ENCODE measurements around the gene FCHSD2.
"Not testable (repeated sequence)": the region's sequence is repeated elsewhere in the genome, so short reads cannot be mapped to it uniquely, and the experiment has no call there.

The FCHSD2 gene

GRCh38 chr11:72813740-72814285 is 328.3 kb downstream of the FCHSD2 start:
- peak; percentile 84 for DNase-seq

GRCh38 chr11:72812967-72813739 is 329.0 kb downstream of the FCHSD2 start:
- peak; percentile 74 for DNase-seq

- no peak for DNase-seq
These were observed 329.5 kb downstream of the FCHSD2 start for GRCh38 chr11:72812604-72812966.

GRCh38 chr11:72811686-72812085 is 330.4 kb downstream of the FCHSD2 start:
- DNase-seq = not testable (repeated sequence)

DNA sequence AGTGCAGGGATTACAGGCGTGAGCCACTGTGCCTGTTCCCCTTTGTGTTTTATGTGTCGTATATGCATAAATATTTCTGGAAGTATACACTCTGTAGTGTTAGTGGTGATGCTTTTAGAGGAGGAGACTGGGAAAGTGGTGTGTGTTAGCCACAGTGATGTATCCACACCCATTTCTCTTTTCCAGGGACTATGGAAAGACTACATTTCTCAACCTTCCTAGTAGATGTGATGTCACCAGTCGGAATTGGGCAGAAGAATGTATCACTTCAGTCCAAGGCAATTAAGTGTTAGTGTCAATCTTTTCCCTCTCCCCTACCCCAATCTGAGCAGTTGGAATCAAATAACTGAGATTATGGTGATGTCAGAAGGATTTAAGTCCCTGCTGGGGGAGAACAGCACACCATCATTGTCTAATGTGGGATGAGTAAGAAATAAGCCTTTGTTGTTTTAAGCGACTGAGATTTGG is 333.8 kb downstream of the FCHSD2 start:
- no peak for DNase-seq

GRCh38 chr11:72807792-72808191 is 334.3 kb downstream of the FCHSD2 start:
- DNase-seq = no peak

- DNase-seq = no peak
These were observed 335.0 kb downstream of the FCHSD2 start for GRCh38 chr11:72807021-72807693.

DNA sequence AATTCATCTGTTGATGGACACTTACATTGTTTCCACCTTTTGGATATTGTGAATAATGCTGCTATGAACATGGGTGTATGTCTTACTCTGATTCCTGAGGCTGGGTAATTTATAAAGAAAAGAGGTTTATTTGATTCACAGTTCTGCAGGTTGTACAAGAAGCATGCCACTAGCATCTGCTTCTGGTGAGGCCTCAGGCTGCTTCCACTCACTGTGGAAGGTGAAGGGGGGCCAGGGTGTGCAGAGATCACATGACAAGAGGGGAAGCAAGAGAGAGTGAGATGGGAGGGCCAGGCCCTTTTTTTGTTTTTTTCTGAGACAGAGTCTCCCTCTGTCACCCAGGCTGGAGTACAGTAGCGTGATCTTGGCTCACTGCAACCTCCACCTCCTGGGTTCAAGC is 335.7 kb downstream of the FCHSD2 start:
- not testable (repeated sequence) for DNase-seq

DNA sequence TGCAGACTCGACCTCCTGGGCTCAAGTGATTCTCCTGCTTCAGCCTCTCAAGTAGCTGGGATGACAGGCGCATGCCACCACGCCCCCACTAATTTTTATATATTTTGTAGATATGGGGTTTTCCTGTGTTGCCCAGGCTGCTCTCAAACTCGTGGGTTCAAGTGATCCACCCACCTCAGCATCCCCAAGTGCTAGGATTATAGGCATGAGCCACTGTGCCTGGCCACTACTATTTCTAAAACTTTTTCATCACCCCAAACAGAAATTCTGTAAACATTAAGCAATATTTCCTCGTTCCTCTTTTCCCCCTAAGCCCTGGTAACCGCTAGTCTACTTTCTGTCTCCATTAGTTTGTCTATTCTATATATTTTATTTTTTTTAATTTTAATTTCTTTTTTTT is 336.9 kb downstream of the FCHSD2 start:
- no peak for DNase-seq

DNA sequence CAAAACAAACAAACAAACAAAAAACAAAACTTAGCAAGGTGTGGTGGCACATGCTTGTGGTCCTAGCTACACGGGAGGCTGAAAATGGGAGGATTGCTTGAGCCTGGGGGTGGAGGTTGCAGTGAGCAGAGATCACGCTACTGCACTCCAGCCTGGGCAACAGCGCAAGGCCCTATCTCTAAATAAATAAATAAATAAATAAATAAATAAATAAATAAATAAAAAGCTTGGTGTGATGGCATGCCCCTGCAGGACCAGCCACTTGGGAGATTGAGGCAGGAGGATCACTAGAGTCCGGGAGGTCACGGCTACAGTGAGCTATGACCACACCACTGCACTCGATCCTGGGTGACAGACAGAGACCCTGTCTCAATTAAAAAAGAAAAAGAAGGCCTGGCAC is 339.3 kb downstream of the FCHSD2 start:
- no peak for DNase-seq

DNA sequence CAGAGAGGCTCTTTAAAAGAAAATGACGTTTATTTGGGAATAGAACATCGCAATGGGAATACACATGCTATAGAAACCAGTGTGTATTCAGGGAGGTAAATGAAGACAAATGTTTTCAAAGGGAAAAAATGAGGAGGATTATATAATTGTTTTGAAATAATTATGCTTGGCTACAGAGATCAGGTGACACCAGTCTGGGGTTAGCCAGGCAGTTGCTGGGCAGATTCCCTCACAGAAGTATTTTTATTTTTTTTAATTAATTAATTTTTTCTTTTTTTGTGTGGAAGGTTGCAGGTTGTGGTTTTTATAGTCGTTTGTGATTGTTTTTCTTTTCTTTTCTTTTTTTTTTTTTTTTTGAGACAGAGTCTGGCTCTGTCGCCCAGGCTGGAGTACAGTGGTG is 342.7 kb downstream of the FCHSD2 start:
- DNase-seq = no peak

DNA sequence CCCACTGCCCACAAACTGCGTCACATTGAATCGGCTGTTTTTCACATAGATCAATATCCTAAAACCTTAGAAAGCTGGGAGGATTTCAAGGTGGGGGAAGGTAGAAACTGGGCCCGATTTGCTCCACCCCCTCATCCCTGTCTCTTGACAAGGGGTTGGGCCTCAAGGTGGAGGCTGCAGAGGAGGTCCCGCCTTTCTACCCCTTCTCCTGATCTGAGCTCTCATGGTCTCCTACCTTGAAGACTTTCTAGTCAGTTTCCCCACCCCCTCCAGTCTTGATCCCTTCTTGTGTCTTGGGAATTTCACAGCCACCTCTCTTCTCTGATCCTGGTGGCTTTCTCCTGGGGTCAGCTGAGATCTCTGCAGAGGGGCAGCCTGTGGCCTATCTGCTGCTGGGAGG is 343.8 kb downstream of the FCHSD2 start:
- no peak for DNase-seq

GRCh38 chr11:72793425-72794367 is 348.4 kb downstream of the FCHSD2 start, which contains the start of gene STARD10:
TSS of gene STARD10 (minus strand) at chr11:72794047. CDS start at chr11:72781181, 12,866 bp downstream.
- DNase-seq = peak; percentile 96

GRCh38 chr11:72793076-72793424 is 349.1 kb downstream of the FCHSD2 start:
- no peak for DNase-seq

GRCh38 chr11:72792437-72793021 is 349.6 kb downstream of the FCHSD2 start:
- no peak for DNase-seq

DNA sequence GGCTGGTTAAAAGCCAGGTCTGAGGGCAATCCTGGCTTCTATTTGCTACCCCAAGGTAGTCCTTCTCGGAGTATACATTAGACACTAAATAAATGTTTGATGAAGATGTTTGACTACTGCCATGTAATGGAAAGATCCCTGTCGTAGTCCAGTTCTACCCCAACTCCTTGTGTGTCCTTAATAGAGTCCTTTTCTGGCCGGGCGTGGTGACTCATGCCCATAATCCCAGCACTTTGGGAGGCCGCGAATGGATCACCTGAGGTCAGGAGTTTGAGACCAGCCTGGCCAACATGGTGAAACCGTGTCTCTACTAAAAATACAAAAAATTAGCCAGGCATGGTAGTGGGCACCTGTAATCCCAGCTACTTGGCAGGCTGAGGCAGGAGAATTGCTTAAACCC is 350.9 kb downstream of the FCHSD2 start:
- not testable (repeated sequence) for DNase-seq

DNA sequence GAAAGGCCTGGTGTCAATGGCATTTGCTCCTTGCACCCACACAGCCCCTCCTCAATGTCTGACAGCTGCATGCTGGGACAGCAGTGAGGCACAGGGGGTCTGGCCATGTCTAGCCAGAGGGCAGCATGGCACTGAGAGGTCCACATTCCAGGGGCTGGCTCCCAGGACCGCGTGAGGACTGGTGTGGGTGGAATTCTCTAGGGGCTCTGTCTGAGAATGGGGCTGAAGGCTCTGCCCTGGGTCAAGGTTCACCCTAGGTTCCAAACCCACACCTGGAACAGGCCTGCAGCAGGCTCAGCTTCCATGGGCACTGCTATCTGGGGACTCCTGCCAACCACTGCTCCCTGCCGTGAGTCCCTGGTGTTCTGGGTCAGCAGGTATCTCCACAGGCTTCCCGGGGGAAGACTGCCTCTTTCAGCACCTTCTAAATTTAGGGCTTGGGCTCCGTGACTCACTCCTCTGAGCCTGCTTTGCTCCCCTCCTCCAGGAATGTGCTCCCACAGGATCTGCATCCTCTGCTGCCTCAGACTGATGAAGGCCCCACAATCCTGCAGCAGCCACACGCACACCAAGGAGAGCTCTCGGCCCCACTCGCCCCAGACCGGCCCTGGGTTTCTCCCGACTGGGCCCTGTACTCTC is 352.5 kb downstream of the FCHSD2 start:
- no peak for DNase-seq

- DNase-seq = no peak
These were observed 353.9 kb downstream of the FCHSD2 start for GRCh38 chr11:72788241-72788640.

GRCh38 chr11:72787216-72788104 is 354.7 kb downstream of the FCHSD2 start:
- peak; percentile 31 for DNase-seq

Measured in RPMI8226 (cell line).